Heart left ventricle (tissue), 13 donors: ENCODE results near the gene NSMCE3.

Experiments used
- POLR2A ChIP-seq, 2 donors: fragments of 450-650 bp; IDR thresholded peaks; one replicate each; pipeline ENCODE4 v1.6.1; 2017; ENCODE audit warnings: antibody characterized with exemption in 2 of 2, mild to moderate bottlenecking in 2 of 2, moderate library complexity in 2 of 2
- TF ChIP-seq, protein P1 (sequence below), 12 donors: fragments of 200-600 bp; sonication (generic) in 4 of 12; IDR thresholded peaks; one replicate each; pipeline versions ENCODE4 v1.5.0 to v1.8.0; 2018 to 2022; ENCODE audit warnings: antibody characterized with exemption in 12 of 12, mild to moderate bottlenecking in 5 of 12
- donor health status: ischemic (EF 13 %, LVEDD 7.1; RV severe dilation, severe dysfunction).
- donor health status: DM: no; HTN: yes; CAD: no.
- donor health status: DM: no; HTN: no; CAD: no.
- donor health status: ischemic (EF 25% LVEDD 6.9; RV normal size, moderate dysfunction).
- donor health status: ischemic (EF 25% LVEDD 5.7; RV mildly dilated, moderate dysfunction).
- donor health status: ischemic (EF 35%, LVEDD 5.7; RV mildly dilated, moderate dysfunction).
- donor health status: nonischemic (EF 11% LVEDD 7.7; RV severe dilation, severe dysfunction).
- donor health status: DM: yes; HTN: yes; CAD: no.
- donor health status: PGD.
- donor health status: ischemic (EF 29% LVEDD 5.4; RV normal size, mild dysfunction).
- donor health status: nonischemic (EF 23%, LVEDD 6.1; RV moderate dilation, normal function).

DNA sequence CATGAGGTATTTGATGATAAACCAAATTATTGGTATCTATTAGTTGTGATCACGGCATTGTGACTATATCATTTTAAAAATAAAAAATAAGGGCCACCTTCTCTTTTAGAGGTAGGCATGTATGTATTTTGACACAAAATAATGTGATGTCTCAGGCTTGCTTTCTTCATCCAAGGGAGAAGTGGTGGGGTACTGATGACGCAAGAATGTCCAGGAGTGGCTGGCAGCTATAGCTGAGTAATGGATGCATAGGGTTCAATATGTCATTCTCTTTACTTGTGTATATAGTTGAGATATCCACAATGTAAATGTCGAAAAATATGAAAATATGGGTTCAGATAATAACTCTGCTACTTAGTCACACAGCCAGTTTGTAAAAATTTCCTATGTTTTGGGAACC lies 46.8 kb upstream of the NSMCE3 start:
- TF ChIP-seq, protein P1, sequence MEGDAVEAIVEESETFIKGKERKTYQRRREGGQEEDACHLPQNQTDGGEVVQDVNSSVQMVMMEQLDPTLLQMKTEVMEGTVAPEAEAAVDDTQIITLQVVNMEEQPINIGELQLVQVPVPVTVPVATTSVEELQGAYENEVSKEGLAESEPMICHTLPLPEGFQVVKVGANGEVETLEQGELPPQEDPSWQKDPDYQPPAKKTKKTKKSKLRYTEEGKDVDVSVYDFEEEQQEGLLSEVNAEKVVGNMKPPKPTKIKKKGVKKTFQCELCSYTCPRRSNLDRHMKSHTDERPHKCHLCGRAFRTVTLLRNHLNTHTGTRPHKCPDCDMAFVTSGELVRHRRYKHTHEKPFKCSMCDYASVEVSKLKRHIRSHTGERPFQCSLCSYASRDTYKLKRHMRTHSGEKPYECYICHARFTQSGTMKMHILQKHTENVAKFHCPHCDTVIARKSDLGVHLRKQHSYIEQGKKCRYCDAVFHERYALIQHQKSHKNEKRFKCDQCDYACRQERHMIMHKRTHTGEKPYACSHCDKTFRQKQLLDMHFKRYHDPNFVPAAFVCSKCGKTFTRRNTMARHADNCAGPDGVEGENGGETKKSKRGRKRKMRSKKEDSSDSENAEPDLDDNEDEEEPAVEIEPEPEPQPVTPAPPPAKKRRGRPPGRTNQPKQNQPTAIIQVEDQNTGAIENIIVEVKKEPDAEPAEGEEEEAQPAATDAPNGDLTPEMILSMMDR (IDR thresholded peaks at IDR 0.05): no peak
- TF ChIP-seq POLR2A (IDR thresholded peaks at IDR 0.05): no peak
